MM.1S (cell line): ENCODE measurements around the gene SPEM1.

Experiments used
- DNase-seq: peaks from one replicate; pipeline ENCODE4 v3.0.0-alpha.2; 2015
- H2AFZ ChIP-seq: fragments of 300-600 bp; sonication (generic); 2 replicates; pipeline ENCODE4 v1.6.0; 2016; ENCODE audit warnings: antibody characterized with exemption, low read length
- H3F3A ChIP-seq: fragments of 300-600 bp; sonication (generic); 2 replicates; pipeline ENCODE4 v1.6.1; 2016; ENCODE audit warnings: mild to moderate bottlenecking, antibody characterized with exemption, low read length, moderate library complexity, mixed read lengths; ENCODE audit not compliant: insufficient read depth
- H3K27ac ChIP-seq: fragments of 300-600 bp; sonication (generic); 2 replicates; pipeline ENCODE4 v1.5.1; 2016; ENCODE audit warnings: mild to moderate bottlenecking, low read length
- H3K27me3 ChIP-seq: fragments of 300-600 bp; sonication (generic); replicated peaks from 2 replicates; pipeline ENCODE4 v1.6.0; 2016; ENCODE audit warnings: low read length; ENCODE audit not compliant: insufficient read depth
- H3K36me3 ChIP-seq: fragments of 300-600 bp; sonication (generic); replicated peaks from 2 replicates; pipeline ENCODE4 v1.6.1; 2016; ENCODE audit warnings: mild to moderate bottlenecking, low read length, mixed read lengths; ENCODE audit not compliant: insufficient read depth
- H3K4me1 ChIP-seq: fragments of 300-600 bp; sonication (generic); 2 replicates; pipeline ENCODE4 v1.6.1; 2016; ENCODE audit warnings: low read length, mixed read lengths
- H3K4me2 ChIP-seq: fragments of 300-600 bp; sonication (generic); 2 replicates; pipeline ENCODE4 v1.6.0; 2016; ENCODE audit warnings: low read depth, low read length
- H3K4me3 ChIP-seq: fragments of 300-600 bp; sonication (generic); 2 replicates; pipeline ENCODE4 v1.5.1; 2016; ENCODE audit warnings: low read length, mixed read lengths
- H3K79me2 ChIP-seq: fragments of 300-600 bp; sonication (generic); 2 replicates; pipeline ENCODE4 v1.6.1; 2016; ENCODE audit warnings: mixed run types, low read length, mixed read lengths
- H3K9ac ChIP-seq: fragments of 300-600 bp; sonication (generic); 2 replicates; pipeline ENCODE4 v1.6.1; 2016; ENCODE audit warnings: low read length, mixed read lengths
- H3K9me2 ChIP-seq: fragments of 300-600 bp; sonication (generic); replicated peaks from 2 replicates; pipeline ENCODE4 v1.6.1; 2016; ENCODE audit warnings: mild to moderate bottlenecking, low read length, mixed read lengths; ENCODE audit not compliant: insufficient read depth
- H3K9me3 ChIP-seq: fragments of 300-600 bp; sonication (generic); replicated peaks from 2 replicates; pipeline ENCODE4 v1.6.1; 2016; ENCODE audit warnings: mild to moderate bottlenecking, low read length, mixed read lengths; ENCODE audit not compliant: insufficient read depth
- H4K20me1 ChIP-seq: fragments of 300-600 bp; sonication (generic); 2 replicates; pipeline ENCODE4 v1.6.1; 2016; ENCODE audit warnings: mild to moderate bottlenecking, low read length, moderate library complexity, mixed read lengths; ENCODE audit not compliant: insufficient read depth
- CTCF ChIP-seq: fragments of 300-600 bp; sonication (generic); IDR thresholded peaks from 2 replicates; pipeline ENCODE4 v1.5.1; 2016; ENCODE audit warnings: antibody characterized with exemption, low read length, mixed read lengths
- EZH2 ChIP-seq: fragments of 300-600 bp; sonication (generic); optimal IDR thresholded peaks from 2 replicates; pipeline ENCODE3; 2017; ENCODE audit warnings: low read depth, mild to moderate bottlenecking, antibody characterized with exemption, low read length, mixed read lengths
- EZH2phosphoT487 ChIP-seq: fragments of 300-600 bp; sonication (generic); IDR thresholded peaks from 2 replicates; pipeline ENCODE4 v1.6.1; 2018; ENCODE audit warnings: antibody characterized with exemption, low read length

The SPEM1 gene

GRCh38 chr17:7403043-7403726, 16.9 kb upstream of the SPEM1 start:
- Histone ChIP-seq H3K4me2 (peak overlapping the region; percentile 61), H3K9ac (peak overlapping the region; percentile 64), H3K4me1 (peaks cover 4% of the 10 kb centered on the region; the same call in 1 of the 2 replicates), H3K27ac (no peak overlapping the region), H4K20me1 (no peaks in the 10 kb centered on the region), H2AFZ (peak overlapping the region; percentile 81), H3K4me3 (peak overlapping the region; percentile 76), H3K36me3 (no peaks in the 10 kb centered on the region), H3F3A (no peaks in the 10 kb centered on the region), H3K79me2 (no peaks in the 10 kb centered on the region; the same call in 1 of the 2 replicates), H3K9me2 (no peaks in the 10 kb centered on the region), H3K27me3 (peaks cover 24% of the 10 kb centered on the region), H3K9me3 (no peaks in the 10 kb centered on the region)
- DNase-seq, result no peak
- no peak for TF ChIP-seq CTCF
- no peak for TF ChIP-seq EZH2phosphoT487
- no peak for TF ChIP-seq EZH2

- Histone ChIP-seq H3F3A (no peaks in the 10 kb centered on the region), H3K27ac (no peak overlapping the region), H3K27me3 (peaks cover 26% of the 10 kb centered on the region), H3K9ac (peak overlapping the region; percentile 64), H3K9me3 (no peaks in the 10 kb centered on the region), H4K20me1 (no peaks in the 10 kb centered on the region), H2AFZ (peak overlapping the region; percentile 81), H3K4me3 (peak overlapping the region; percentile 76), H3K36me3 (no peaks in the 10 kb centered on the region), H3K79me2 (no peaks in the 10 kb centered on the region; the same call in 1 of the 2 replicates), H3K9me2 (no peaks in the 10 kb centered on the region), H3K4me1 (peaks cover 4% of the 10 kb centered on the region; the same call in 1 of the 2 replicates), H3K4me2 (peak overlapping the region; percentile 61)
- DNase-seq, result no peak
- TF ChIP-seq CTCF, result no peak
- no peak for TF ChIP-seq EZH2
- no peak for TF ChIP-seq EZH2phosphoT487
Observed at GRCh38 chr17:7403727-7403976, 16.5 kb upstream of the SPEM1 start.

DNA sequence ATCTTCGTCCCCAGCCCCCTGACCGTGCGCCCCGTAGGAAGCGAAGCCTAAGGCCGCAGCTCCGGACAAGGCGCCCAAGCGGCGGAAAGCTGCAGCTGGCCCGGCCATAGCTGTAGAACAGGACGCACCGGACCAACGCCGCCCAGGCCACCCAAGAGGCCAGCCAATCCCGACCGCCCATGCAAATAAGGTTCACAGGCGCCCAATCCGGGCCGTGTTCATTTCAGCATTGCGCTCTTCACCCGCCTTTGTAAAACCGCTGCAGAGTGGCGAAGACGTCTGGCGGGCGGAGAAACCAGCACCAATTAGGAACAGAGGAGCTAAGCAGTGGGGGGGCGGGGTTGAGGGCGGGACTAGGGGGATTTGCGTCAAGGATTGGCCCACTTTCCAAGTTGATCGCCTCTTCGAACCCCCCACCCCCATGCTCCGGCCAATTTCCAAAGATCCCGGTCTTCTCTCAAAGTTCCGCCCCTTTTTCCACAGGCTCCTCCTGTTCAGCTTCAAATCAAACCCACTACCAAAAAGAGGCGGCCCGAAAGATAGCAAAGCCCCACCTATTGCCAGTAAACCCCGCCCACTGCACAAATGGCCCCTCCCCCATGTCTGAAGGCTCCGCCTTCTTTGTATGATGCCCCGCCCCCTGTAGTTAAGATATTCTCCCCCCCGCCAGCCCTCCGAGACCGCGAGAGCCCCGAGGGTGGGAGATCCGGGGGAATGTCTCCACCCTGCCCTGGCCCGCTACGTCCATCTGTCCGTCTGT, 16.0 kb upstream of the SPEM1 start, which contains the start of gene TMEM256:
Gene TMEM256, minus strand, starts transcription at position 121 of the 760 bp plus-strand sequence. Its CDS starts 13 bp downstream, at position 108.
- peak within 1 kb of the TSS; percentile 64 for H3K9ac ChIP-seq
- TF ChIP-seq CTCF (no peak), EZH2 (no peak), EZH2phosphoT487 (no peak)
- peak; percentile 99 for DNase-seq
- H3K79me2 ChIP-seq, result no peaks in the 10 kb centered on the region; the same call in 1 of the 2 replicates
- peaks cover 31% of the 10 kb centered on the region for H3K27me3 ChIP-seq
- H3K4me3 ChIP-seq, result peak within 1 kb of the TSS; percentile 76
- peak within 1 kb of the TSS; percentile 86 for H3K4me2 ChIP-seq
- peak within 1 kb of the TSS; percentile 81 for H2AFZ ChIP-seq
- H3K27ac ChIP-seq, result peak within 1 kb of the TSS; percentile 55; the same call in 1 of the 2 replicates
- H3F3A ChIP-seq, result no peaks in the 10 kb centered on the region
- H4K20me1 ChIP-seq, result no peaks in the 10 kb centered on the region
- no peaks in the 10 kb centered on the region for H3K36me3 ChIP-seq
- H3K9me3 ChIP-seq, result no peaks in the 10 kb centered on the region
- peaks cover 4% of the 10 kb centered on the region; the same call in 1 of the 2 replicates for H3K4me1 ChIP-seq
- no peaks in the 10 kb centered on the region for H3K9me2 ChIP-seq
